ENCODE measurements around the gene TMEM50B.

TMEM50B gene

DNA sequence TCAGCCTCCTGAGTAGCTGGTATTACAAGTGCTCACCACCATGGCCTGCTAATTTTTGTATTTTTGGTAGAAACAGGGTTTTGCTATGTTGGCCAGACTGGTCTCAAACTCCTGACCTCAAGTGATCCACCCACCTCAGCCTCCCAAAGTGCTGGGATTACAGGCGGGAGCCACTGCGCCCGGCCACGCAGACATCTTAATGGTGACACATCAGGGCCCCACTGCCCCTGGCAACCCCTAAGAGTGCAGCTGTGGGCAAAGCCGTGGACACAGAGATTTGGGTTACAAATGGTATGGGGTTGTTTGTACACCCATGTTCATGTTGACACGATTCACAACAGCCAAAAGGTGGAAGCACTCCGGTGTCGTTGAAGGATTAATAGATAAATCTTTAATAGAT lies 46.8 kb downstream of the TMEM50B start:
- DNase-seq: no peak
- Mint-ChIP-seq H3K4me3 (no peak overlapping the region), H3K4me1 (no peaks in the 10 kb centered on the region), H3K27me3 (ENCODE audit: low read depth, poor library complexity) (no peaks in the 10 kb centered on the region), H3K9me3 (no peaks in the 10 kb centered on the region), H3K36me3 (ENCODE audit: low read depth) (peaks cover 68% of the 10 kb centered on the region), H3K27ac (no peak overlapping the region)
- TF ChIP-seq, protein P1, sequence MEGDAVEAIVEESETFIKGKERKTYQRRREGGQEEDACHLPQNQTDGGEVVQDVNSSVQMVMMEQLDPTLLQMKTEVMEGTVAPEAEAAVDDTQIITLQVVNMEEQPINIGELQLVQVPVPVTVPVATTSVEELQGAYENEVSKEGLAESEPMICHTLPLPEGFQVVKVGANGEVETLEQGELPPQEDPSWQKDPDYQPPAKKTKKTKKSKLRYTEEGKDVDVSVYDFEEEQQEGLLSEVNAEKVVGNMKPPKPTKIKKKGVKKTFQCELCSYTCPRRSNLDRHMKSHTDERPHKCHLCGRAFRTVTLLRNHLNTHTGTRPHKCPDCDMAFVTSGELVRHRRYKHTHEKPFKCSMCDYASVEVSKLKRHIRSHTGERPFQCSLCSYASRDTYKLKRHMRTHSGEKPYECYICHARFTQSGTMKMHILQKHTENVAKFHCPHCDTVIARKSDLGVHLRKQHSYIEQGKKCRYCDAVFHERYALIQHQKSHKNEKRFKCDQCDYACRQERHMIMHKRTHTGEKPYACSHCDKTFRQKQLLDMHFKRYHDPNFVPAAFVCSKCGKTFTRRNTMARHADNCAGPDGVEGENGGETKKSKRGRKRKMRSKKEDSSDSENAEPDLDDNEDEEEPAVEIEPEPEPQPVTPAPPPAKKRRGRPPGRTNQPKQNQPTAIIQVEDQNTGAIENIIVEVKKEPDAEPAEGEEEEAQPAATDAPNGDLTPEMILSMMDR (IDR thresholded peaks at IDR 0.05): no peak

DNA sequence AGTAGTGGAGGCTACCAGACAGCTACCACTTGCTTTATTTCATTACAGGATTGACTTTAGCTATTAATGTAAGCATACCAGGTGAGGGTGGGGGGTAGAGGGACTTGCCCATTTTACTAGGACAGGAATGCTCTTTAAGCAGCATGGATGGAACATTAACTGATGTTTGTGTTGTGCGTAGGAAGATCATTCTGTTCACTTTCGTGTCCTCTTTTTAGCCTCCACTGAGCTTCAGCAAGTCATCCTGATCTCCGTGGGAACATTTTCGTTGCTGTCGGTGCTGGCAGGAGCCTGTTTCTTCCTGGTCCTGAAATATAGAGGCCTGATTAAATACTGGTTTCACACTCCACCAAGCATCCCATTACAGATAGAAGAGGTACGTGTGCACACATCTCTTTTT lies 47.3 kb downstream of the TMEM50B start:
- DNase-seq: no peak
- no peaks in the 10 kb centered on the region for H3K27me3 Mint-ChIP-seq (ENCODE audit: low read depth, poor library complexity)
- peak overlapping the region; percentile 45 for H3K27ac Mint-ChIP-seq
- H3K4me3 Mint-ChIP-seq: no peak overlapping the region
- H3K9me3 Mint-ChIP-seq: no peaks in the 10 kb centered on the region
- no peaks in the 10 kb centered on the region for H3K4me1 Mint-ChIP-seq
- TF ChIP-seq, protein P1 (IDR thresholded peaks at IDR 0.05): no peak
- peaks cover 64% of the 10 kb centered on the region for H3K36me3 Mint-ChIP-seq (ENCODE audit: low read depth)

DNA sequence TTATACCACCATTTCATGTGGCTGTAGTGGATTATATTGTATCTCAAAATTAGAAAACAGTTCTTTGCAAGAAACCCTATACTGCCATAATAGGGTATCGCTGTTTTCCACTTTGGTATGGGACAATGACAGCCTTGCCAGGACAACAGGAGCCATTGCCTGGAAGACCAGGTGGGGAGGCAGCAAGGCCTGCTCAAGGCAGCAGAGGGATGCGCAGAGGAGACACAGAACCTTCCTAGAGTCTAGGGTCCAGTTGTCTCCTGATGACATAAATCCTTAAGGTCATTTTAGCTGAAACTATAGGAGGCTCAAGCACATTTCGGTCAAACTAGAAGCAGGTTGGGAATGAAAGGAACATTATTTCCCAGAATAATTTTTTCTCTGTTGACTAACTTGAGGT lies 48.9 kb downstream of the TMEM50B start:
- no peaks in the 10 kb centered on the region for H3K4me1 Mint-ChIP-seq
- no peak overlapping the region for H3K4me3 Mint-ChIP-seq
- peaks cover 60% of the 10 kb centered on the region for H3K36me3 Mint-ChIP-seq (ENCODE audit: low read depth)
- TF ChIP-seq, protein P1 (IDR thresholded peaks at IDR 0.05): no peak
- H3K27me3 Mint-ChIP-seq (ENCODE audit: low read depth, poor library complexity): no peaks in the 10 kb centered on the region
- no peaks in the 10 kb centered on the region for H3K9me3 Mint-ChIP-seq
- H3K27ac Mint-ChIP-seq: no peak overlapping the region
- no peak for DNase-seq

DNA sequence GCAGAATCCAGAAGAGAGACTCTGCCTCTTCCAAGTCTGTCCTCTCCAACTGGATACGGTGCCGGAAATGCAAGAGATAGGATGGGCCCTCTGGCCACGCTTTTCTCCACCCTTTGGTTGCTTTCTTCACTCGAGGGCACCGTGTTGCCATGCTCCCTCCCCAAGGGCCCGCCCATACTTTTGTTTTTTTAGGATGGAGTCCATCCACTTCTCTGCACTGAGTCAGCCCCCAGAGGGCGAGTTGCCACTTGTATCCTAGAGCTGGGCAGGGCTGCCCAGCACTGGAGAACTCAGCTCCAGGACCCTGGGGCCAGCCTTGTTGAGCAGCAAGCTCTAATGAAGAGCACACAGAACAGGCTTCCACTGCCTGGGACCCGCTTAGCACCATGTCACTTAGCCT lies 51.1 kb downstream of the TMEM50B start:
- H3K4me3 Mint-ChIP-seq: no peak overlapping the region

GRCh38 chr21:33427051-33427450 lies 52.7 kb downstream of the TMEM50B start:
- H3K27me3 Mint-ChIP-seq (ENCODE audit: low read depth, poor library complexity): no peaks in the 10 kb centered on the region
- H3K27ac Mint-ChIP-seq: peak overlapping the region; percentile 70
- no peak for DNase-seq
- H3K4me3 Mint-ChIP-seq: no peak overlapping the region
- TF ChIP-seq, protein P1 (IDR thresholded peaks at IDR 0.05): no peak
- no peaks in the 10 kb centered on the region for H3K4me1 Mint-ChIP-seq
- no peaks in the 10 kb centered on the region for H3K9me3 Mint-ChIP-seq
- H3K36me3 Mint-ChIP-seq (ENCODE audit: low read depth): peaks cover 56% of the 10 kb centered on the region

More for the DNA sequence above, 51.1 kb downstream of the TMEM50B start:
- no peaks in the 10 kb centered on the region for H3K9me3 Mint-ChIP-seq
- no peak for DNase-seq
- TF ChIP-seq, protein P1 (IDR thresholded peaks at IDR 0.05): no peak
- no peaks in the 10 kb centered on the region for H3K27me3 Mint-ChIP-seq (ENCODE audit: low read depth, poor library complexity)
- no peak overlapping the region for H3K27ac Mint-ChIP-seq
- peaks cover 65% of the 10 kb centered on the region for H3K36me3 Mint-ChIP-seq (ENCODE audit: low read depth)
- no peaks in the 10 kb centered on the region for H3K4me1 Mint-ChIP-seq

GRCh38 chr21:33425825-33426224 lies 53.9 kb downstream of the TMEM50B start:
- no peaks in the 10 kb centered on the region for H3K27me3 Mint-ChIP-seq (ENCODE audit: low read depth, poor library complexity)
- H3K27ac Mint-ChIP-seq: no peak overlapping the region
- H3K4me3 Mint-ChIP-seq: no peak overlapping the region
- H3K4me1 Mint-ChIP-seq: no peaks in the 10 kb centered on the region
- no peak for DNase-seq
- peaks cover 60% of the 10 kb centered on the region for H3K36me3 Mint-ChIP-seq (ENCODE audit: low read depth)
- no peaks in the 10 kb centered on the region for H3K9me3 Mint-ChIP-seq
- TF ChIP-seq, protein P1 (IDR thresholded peaks at IDR 0.05): no peak

Data from nephron progenitor cell (in vitro differentiated cells).